ENCODE data around the gene ITGA11. TPM values are rescaled to one million over a fixed set of nuclear protein-coding genes. Genes with fewer than 3 reads are reported as not detected.

The ITGA11 gene
- total RNA-seq, 1 donor from 2014 or later = not detected

GRCh38 chr15:68410466-68411342 lies 21.3 kb downstream of the ITGA11 start:
- no peak for TF ChIP-seq CTCF (IDR thresholded peaks at IDR 0.05; ENCODE audit: unreplicated experiment)
- H3K4me1 Mint-ChIP-seq (ENCODE audit: low read depth) = no peaks in the 10 kb centered on the region
- H3K36me3 Mint-ChIP-seq (ENCODE audit: insufficient read depth) = no peaks in the 10 kb centered on the region
- no peak for DNase-seq (ENCODE audit: low spot score, unreplicated experiment)
- H3K27me3 Mint-ChIP-seq = peaks cover 14% of the 10 kb centered on the region
- no peak overlapping the region for H3K27ac Mint-ChIP-seq
- H3K4me3 Mint-ChIP-seq (ENCODE audit: low read depth) = no peak overlapping the region
- no peaks in the 10 kb centered on the region for H3K9me3 Mint-ChIP-seq (ENCODE audit: low read depth)

DNA sequence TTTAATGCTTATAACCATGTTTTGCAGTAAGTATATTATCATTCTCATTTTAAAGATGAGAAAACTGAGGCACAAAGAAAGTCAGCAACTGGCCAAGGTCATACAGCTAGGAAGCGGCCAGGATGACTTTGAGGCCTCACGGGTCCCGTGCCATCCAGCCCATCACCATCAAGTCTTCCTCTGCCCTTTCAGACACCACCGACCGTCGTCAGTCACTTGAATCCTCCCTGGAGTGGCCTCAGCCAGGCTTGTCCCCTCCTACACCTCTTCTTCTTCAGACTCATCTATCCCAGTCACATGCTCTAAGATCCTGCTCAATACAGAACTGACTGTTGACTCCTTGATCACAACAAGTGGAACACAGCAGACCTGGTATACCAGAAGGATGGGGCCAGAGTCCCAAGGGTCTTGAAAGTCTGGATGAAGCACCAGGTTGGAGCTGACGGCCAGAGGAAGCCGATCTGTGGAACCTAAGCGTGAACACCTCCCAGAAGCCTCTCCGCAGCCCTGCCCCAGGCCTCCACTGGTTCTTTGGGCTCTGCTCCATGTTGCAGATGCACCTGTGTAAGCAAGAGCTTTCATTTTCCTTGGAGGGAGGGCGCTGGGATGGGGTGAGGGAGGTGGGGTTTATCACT lies 22.1 kb downstream of the ITGA11 start:
- Mint-ChIP-seq H3K4me3 (ENCODE audit: low read depth) (no peak overlapping the region), H3K9me3 (ENCODE audit: low read depth) (no peaks in the 10 kb centered on the region), H3K36me3 (ENCODE audit: insufficient read depth) (no peaks in the 10 kb centered on the region), H3K4me1 (ENCODE audit: low read depth) (no peaks in the 10 kb centered on the region), H3K27ac (no peak overlapping the region), H3K27me3 (peaks cover 11% of the 10 kb centered on the region)
- DNase-seq (ENCODE audit: low spot score, unreplicated experiment) = no peak
- TF ChIP-seq CTCF (IDR thresholded peaks at IDR 0.05; ENCODE audit: unreplicated experiment) = no peak

DNA sequence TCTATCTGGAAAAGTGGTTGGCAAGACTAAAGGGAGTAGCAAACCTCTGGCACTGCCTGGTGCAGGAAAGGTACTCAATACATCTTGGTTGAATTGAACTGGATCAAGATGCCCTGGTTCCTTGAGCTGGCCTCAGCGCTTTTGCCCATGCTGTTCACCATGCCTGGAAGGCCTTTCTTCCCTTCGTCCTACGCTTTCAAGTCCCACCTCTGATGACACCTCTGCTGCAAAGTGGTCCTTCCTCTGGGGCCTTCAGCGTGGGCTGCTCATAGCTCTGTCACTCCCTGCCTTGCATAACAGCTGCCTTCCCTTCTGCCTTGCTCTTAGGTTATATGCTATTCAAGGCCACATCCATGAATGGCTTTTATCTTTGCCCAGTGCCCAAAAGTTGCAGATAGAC lies 23.0 kb downstream of the ITGA11 start:
- Mint-ChIP-seq H3K27me3 (peaks cover 11% of the 10 kb centered on the region), H3K36me3 (ENCODE audit: insufficient read depth) (no peaks in the 10 kb centered on the region), H3K4me1 (ENCODE audit: low read depth) (peaks cover 7% of the 10 kb centered on the region), H3K9me3 (ENCODE audit: low read depth) (no peaks in the 10 kb centered on the region), H3K4me3 (ENCODE audit: low read depth) (no peak overlapping the region), H3K27ac (no peak overlapping the region)
- TF ChIP-seq CTCF (IDR thresholded peaks at IDR 0.05; ENCODE audit: unreplicated experiment) = no peak
- DNase-seq (ENCODE audit: low spot score, unreplicated experiment) = no peak

DNA sequence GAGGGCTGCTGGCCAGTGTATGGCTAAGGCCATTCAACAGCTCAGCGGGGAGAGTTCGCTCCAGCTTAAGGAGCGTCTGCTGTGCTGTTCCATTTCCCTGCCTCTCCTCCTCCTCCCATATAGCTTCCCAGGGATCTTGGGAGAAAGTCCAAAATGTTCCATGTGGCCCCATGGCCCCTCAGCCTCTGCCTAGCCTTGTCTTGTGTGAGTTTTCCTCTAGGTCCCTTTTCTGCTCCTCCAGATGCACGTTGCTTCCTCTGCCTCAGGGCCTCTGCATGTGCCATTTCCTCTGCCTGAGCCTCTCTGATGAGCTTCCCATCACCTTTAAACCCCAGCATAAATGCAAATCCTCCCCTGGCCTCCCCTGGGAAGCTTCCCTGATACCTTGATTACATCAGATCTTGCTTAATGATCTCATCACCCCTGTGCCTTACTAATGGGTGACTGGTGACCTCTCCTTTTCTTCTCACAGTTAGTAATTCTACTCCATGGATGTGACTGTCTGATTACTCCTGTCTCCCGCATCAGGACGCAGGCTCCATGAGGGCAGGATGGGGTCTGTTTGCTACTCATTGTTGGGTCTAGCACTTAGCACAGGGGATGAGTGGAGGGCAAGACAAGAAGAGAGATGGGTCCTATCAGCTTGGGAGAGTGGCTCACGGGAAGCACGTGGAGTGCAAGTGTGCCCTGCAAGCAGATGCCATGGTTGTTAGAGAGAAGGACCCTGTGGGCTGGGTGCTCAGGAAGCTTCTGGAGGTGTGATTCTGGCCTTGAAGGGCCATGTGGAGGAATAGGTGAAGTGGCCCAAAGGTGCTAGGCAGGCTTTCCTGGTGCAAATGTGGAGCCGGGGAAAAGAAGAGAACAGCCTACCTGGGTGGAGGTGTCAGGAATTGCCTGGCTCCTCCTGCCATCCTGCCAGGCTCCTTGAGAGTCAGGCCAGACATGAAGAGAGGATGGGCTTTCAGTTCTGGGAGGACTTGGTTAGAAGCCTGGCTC lies 23.8 kb downstream of the ITGA11 start:
- Mint-ChIP-seq H3K4me3 (ENCODE audit: low read depth) (no peak overlapping the region), H3K4me1 (ENCODE audit: low read depth) (peaks cover 8% of the 10 kb centered on the region), H3K36me3 (ENCODE audit: insufficient read depth) (no peaks in the 10 kb centered on the region), H3K27ac (no peak overlapping the region), H3K27me3 (peaks cover 11% of the 10 kb centered on the region), H3K9me3 (ENCODE audit: low read depth) (no peaks in the 10 kb centered on the region)
- DNase-seq (ENCODE audit: low spot score, unreplicated experiment) = no peak
- TF ChIP-seq CTCF (IDR thresholded peaks at IDR 0.05; ENCODE audit: unreplicated experiment) = no peak
